Measurements from ENCODE around the gene FABP3.
A peak's percentile ranks its signal among the peaks of the same experiment; 100 is the strongest.

FABP3 gene

DNA sequence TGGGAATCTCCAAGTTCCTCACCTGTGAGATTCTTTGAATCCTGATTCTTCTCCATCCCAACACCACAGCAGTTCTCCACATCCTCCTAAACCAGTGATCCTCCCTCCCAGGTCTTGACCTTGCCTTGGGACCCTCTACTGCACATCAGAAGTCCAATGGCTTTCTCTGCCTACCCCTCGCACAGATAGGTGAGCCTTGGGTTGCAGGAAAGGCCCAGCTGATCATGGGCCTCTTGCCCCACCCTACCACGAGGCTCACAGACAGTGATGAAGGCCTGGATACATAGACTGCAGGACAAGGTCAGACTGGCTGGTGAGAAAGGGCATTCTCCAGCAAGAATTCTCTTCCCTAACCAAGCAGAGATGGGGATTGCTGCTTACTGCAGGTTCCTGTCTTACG is 825 bp downstream of the FABP3 start:
- no peaks in the 10 kb centered on the region for H3K9me3 Mint-ChIP-seq
- H3K4me3 Mint-ChIP-seq = peak overlapping the region; percentile 75
- H3K27me3 Mint-ChIP-seq = peaks cover 19% of the 10 kb centered on the region
- peak overlapping the region; percentile 81 for H3K27ac Mint-ChIP-seq
- peaks cover 36% of the 10 kb centered on the region for H3K36me3 Mint-ChIP-seq (ENCODE audit: low read depth)
- peaks cover 45% of the 10 kb centered on the region for H3K4me1 Mint-ChIP-seq (ENCODE audit: low read depth)
- intact Hi-C loops (cut with micrococcal nuclease) = no loop called here

DNA sequence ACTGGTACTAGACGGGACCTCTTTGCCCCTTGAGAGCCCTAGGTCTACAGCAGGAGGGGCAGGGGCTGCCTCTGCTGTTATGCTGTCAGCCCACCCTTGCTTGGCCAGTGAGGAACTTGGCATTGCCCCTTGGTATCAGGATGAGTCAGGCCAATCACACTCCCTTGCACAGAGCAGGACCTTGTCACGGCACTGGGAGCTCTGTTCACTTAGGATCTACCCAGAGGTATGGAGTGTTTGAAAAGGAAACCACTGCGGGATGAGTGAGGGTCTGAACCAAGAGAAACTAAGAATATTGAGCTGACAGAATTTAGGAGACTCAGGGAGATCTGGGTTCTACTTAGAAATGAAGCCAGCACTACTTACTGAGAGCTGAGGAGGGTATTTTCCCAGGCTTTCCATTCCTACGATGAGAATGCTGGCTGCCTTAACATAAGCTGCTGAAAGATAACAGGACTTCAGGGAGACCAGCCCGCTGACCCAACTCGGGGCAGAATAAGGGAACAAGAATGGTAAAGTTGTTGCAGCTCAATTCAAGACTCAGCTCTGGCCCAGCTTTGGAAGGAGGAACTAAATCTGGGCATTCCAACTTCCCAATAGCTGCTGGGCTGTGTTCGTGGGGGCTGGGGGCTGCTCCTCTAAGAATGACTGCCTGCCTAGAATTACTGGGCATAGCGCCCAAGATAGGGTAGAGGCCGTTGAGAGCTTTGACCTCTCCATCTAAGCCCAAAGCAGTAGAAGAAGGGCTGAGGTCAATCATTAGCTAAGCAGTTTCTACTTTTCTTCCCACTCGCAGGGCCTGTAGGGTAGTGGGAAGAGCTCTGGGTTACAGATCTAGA is 1.5 kb downstream of the FABP3 start:
- H3K36me3 Mint-ChIP-seq (ENCODE audit: low read depth) = peaks cover 43% of the 10 kb centered on the region
- intact Hi-C loops (cut with micrococcal nuclease) = no loop called here
- no peaks in the 10 kb centered on the region for H3K9me3 Mint-ChIP-seq
- H3K27ac Mint-ChIP-seq = peak overlapping the region; percentile 81
- peaks cover 17% of the 10 kb centered on the region for H3K27me3 Mint-ChIP-seq
- peaks cover 45% of the 10 kb centered on the region for H3K4me1 Mint-ChIP-seq (ENCODE audit: low read depth)
- H3K4me3 Mint-ChIP-seq = peak overlapping the region; percentile 75

DNA sequence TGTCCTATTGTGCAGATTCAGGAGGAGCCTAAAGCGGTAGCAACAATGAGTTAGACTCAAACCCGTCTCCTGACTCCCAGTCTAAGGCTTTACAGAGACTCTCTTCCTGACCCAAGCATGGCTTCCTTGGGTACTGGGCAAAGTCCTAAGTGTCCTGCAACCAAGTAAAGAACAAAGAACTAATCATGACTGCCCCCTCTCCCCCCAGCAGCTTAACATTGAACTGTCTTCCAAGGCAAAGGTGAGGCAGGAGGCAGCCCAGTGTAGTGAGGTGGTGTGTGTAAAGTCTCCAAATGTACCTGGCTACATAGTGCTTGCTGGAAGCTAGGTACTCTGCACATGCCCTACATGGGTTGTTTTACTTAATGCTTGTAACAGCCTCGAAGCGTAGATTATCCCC is 2.3 kb downstream of the FABP3 start:
- H3K27ac Mint-ChIP-seq = peak overlapping the region; percentile 81
- no peaks in the 10 kb centered on the region for H3K9me3 Mint-ChIP-seq

DNA sequence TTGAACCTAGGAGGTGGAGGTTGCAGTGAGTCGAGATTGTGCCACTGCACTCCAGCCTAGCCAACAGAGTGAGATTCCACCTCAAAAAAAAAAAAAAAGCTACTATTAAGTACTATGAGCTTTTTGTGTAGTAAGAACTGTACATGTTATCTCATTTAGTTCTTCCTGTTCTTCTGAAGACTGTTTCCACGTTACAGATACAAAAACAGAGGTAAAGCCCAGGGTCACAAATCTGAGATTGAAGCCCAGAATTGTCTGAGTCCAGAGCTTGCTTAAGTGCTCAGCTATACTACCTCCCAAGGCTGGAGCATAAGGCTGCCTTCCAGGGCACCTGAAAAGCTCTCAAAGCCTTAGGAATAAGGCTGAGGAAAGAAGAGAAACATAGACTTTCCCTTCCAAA is 2.9 kb downstream of the FABP3 start:
- peaks cover 50% of the 10 kb centered on the region for H3K4me1 Mint-ChIP-seq (ENCODE audit: low read depth)
- H3K36me3 Mint-ChIP-seq (ENCODE audit: low read depth) = peaks cover 56% of the 10 kb centered on the region

More for the DNA sequence above, 2.3 kb downstream of the FABP3 start:
- Mint-ChIP-seq H3K4me1 (ENCODE audit: low read depth) (peaks cover 49% of the 10 kb centered on the region), H3K4me3 (peak overlapping the region; percentile 20), H3K27me3 (peaks cover 17% of the 10 kb centered on the region), H3K36me3 (ENCODE audit: low read depth) (peaks cover 51% of the 10 kb centered on the region)
- intact Hi-C loops (cut with micrococcal nuclease) = no loop called here

DNA sequence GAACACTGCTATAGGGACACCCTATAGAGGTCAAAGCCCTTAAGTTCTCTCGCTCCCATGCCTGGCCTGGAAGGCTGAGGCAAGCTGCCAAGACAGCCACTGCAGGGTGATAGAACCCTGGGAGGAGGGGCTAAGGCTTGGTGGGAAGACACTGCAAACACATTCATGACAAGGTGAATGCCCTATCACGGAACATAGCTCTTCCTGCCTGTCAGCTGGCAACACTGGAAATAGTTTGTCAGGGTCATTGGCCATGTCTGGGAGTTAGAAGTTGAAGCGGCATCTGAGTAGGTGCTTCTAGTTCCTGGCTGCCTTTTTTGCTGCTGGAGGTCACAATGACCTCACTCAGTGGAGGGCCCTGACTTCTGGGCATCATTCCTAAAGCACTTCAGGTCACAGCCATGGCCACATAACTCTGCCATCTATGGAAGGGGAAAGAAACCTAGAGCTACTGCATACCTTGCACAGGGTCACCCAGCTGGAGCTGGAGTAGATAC is 4.2 kb downstream of the FABP3 start:
- H3K27ac Mint-ChIP-seq = no peak overlapping the region
- intact Hi-C loops (cut with micrococcal nuclease) = no loop called here

More for the DNA sequence above, 2.9 kb downstream of the FABP3 start:
- H3K27ac Mint-ChIP-seq = peak overlapping the region; percentile 81
- intact Hi-C loops (cut with micrococcal nuclease) = no loop called here
- H3K9me3 Mint-ChIP-seq = no peaks in the 10 kb centered on the region
- H3K4me3 Mint-ChIP-seq = no peak overlapping the region
- H3K27me3 Mint-ChIP-seq = peaks cover 17% of the 10 kb centered on the region

DNA sequence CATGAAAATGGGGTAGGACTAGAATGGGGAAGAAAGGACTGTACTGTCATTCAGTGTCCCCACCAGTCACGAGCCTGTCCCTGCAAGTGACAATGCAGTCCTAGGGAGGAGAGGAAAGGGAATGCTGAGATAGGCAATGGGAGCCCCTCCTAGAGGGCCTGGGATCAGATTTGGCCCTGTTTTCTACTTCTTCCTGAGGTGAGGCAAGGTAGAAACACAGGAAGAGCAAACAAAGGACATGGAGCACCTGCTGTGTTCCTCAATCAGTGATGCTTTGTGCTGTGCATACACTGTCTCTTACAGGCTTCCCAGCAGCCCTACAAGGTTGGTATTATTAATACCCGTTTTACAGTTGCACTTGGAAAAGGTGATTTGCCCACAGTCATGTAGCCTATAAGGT is 6.1 kb downstream of the FABP3 start:
- H3K27ac Mint-ChIP-seq = peak overlapping the region; percentile 39
- intact Hi-C loops (cut with micrococcal nuclease) = no loop called here
- H3K4me3 Mint-ChIP-seq = no peak overlapping the region
- no peaks in the 10 kb centered on the region for H3K9me3 Mint-ChIP-seq
- H3K4me1 Mint-ChIP-seq (ENCODE audit: low read depth) = peaks cover 28% of the 10 kb centered on the region
- peaks cover 64% of the 10 kb centered on the region for H3K36me3 Mint-ChIP-seq (ENCODE audit: low read depth)
- H3K27me3 Mint-ChIP-seq = no peaks in the 10 kb centered on the region

More for the DNA sequence above, 4.2 kb downstream of the FABP3 start:
- no peaks in the 10 kb centered on the region for H3K9me3 Mint-ChIP-seq
- H3K27me3 Mint-ChIP-seq = peaks cover 15% of the 10 kb centered on the region
- H3K4me1 Mint-ChIP-seq (ENCODE audit: low read depth) = peaks cover 46% of the 10 kb centered on the region
- no peak overlapping the region for H3K4me3 Mint-ChIP-seq
- peaks cover 70% of the 10 kb centered on the region for H3K36me3 Mint-ChIP-seq (ENCODE audit: low read depth)

DNA sequence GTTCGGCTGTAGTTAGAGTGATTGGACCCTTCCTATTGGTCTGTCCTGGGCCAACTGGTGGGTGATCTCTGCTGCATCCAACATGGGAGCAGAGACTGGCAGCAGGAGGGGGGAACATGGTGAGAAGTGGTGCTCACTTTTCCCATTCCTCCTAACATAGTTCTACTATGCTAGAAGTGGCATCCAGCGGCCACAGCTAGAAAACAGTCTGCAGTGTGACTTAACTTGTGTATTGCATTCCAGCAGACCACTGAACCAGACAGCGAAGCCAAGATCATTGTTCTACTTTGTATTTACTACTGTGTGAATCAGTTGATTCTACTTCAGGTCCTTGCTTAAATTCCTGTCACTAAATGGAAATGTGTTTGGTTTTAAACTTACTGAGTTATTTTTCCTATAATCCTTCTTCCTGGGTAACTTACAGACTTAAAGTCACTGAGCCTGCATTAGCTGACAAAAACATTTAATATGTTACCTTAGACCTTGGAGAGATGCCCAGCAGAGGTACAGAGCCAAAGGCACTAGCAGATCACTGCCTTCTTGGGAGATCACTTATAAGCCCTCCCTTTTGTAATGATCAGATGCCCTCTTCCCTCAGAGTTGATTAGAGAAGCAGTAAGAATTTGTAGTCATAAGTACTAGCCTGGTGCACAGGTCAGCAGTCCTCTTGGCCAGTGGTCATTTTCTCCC is 8.2 kb downstream of the FABP3 start:
- Mint-ChIP-seq H3K9me3 (no peaks in the 10 kb centered on the region), H3K36me3 (ENCODE audit: low read depth) (peaks cover 84% of the 10 kb centered on the region), H3K27me3 (no peaks in the 10 kb centered on the region), H3K4me3 (no peak overlapping the region), H3K27ac (no peak overlapping the region), H3K4me1 (ENCODE audit: low read depth) (peaks cover 19% of the 10 kb centered on the region)
- intact Hi-C loops (cut with micrococcal nuclease) = no loop called here

DNA sequence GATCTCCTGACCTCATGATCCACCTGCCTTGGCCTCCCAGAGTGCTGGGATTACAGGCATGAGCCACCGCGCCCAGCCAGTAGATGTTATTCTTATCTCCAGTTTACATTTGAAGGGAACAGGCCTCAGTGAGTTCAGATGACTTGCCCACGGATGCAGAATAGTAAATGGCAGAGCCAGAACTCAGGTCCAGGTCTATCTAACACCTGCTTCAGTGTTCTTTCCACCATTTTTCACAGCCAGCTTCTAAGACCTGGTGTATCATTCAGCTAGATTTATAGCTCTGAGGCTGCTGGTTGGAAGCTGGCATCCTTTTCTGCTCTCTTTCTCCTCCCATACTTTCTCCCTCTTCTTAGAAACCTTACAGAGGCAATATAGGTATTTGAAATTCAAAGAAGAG is 10.8 kb downstream of the FABP3 start:
- Mint-ChIP-seq H3K4me1 (ENCODE audit: low read depth) (peaks cover 5% of the 10 kb centered on the region), H3K4me3 (no peak overlapping the region), H3K9me3 (no peaks in the 10 kb centered on the region), H3K27me3 (no peaks in the 10 kb centered on the region), H3K27ac (no peak overlapping the region), H3K36me3 (ENCODE audit: low read depth) (peaks cover 82% of the 10 kb centered on the region)
- intact Hi-C loops (cut with micrococcal nuclease) = no loop called here

DNA sequence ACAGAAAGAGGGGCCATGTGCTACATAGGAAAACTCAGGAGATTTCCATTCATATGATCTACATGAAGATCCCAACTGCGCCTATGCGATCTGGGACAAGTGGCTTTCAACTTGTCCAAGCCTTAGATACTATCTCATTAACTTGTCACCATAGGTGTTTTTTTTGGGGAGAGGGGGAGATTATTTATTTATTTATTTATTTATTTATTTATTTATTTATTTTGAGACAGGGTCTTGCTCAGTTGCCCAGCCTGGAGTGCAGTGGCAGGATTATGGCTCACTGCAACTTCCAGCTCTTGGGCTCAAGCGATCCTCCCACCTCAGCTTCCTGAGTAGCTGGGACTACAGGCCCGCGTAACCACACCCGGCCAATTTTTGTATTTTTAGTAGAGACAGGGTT is 11.3 kb downstream of the FABP3 start:
- Mint-ChIP-seq H3K4me3 (no peak overlapping the region), H3K4me1 (ENCODE audit: low read depth) (peaks cover 5% of the 10 kb centered on the region), H3K27me3 (no peaks in the 10 kb centered on the region), H3K9me3 (no peaks in the 10 kb centered on the region), H3K36me3 (ENCODE audit: low read depth) (peaks cover 81% of the 10 kb centered on the region), H3K27ac (no peak overlapping the region)
- intact Hi-C loops (cut with micrococcal nuclease) = no loop called here

DNA sequence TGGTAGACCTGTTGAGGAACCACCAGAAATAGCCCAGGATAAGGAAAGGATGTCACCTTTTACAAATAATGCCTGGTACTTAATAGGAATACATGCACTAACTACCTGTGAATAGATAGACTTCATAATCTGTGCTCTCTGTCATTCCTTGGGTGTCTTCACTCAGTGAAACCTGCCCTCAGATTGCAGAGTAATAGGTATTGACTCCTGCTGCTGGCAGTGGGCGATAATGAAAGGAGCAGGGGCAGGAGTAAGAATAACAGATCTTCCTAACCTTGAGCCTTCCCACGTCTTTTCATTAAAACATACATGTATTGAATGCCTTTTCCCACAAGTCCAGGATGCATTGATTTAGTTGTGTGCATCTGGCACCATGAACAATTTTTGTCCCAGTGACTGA is 16.4 kb downstream of the FABP3 start:
- intact Hi-C loops (cut with micrococcal nuclease) = no loop called here
- H3K36me3 Mint-ChIP-seq (ENCODE audit: low read depth) = peaks cover 84% of the 10 kb centered on the region
- no peaks in the 10 kb centered on the region for H3K4me1 Mint-ChIP-seq (ENCODE audit: low read depth)
- no peak overlapping the region for H3K4me3 Mint-ChIP-seq
- H3K27ac Mint-ChIP-seq = no peak overlapping the region
- no peaks in the 10 kb centered on the region for H3K9me3 Mint-ChIP-seq
- no peaks in the 10 kb centered on the region for H3K27me3 Mint-ChIP-seq

DNA sequence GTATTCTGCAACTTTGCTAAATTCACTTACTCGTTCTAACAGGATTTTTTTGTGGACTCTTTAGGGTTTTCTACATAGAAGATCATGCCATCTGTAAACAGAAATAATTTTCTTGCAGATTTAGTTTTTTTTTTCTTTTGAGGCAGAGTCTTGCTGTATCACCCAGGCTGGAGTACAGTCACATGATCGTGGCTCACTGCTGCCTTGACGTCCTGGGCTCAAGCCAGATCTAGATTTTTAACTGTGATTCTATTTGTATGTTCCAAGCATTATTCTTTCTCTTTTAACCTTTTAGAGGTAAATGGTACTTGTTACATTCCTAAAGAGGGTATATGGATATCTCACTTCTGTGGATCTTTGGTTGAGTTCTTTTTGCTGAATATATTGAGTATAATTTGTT is 18.6 kb downstream of the FABP3 start:
- Mint-ChIP-seq H3K27me3 (no peaks in the 10 kb centered on the region), H3K27ac (no peak overlapping the region), H3K4me3 (no peak overlapping the region), H3K9me3 (no peaks in the 10 kb centered on the region), H3K4me1 (ENCODE audit: low read depth) (no peaks in the 10 kb centered on the region), H3K36me3 (ENCODE audit: low read depth) (peaks cover 82% of the 10 kb centered on the region)
- intact Hi-C loops (cut with micrococcal nuclease) = no loop called here

DNA sequence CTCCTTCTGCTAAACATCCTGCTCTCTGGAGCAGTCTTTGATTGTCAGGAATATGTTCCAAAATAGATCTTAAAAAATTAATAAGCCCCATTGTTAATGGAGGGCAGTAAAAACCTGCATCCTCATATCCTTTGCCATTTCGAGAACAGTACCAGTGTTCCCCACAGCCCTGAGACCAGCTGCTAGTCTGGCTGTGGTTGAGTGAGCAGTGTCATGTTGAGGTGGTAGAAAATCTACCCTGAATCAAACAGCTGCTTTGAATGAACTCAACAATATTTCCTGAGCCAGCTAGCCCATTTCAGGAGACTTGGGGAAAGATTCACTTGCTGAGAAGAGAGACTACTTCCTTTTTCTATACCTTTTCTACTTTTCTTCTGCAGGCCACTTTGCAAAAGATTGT is 24.4 kb downstream of the FABP3 start:
- H3K27ac Mint-ChIP-seq = no peak overlapping the region
- peaks cover 72% of the 10 kb centered on the region for H3K36me3 Mint-ChIP-seq (ENCODE audit: low read depth)
- H3K27me3 Mint-ChIP-seq = no peaks in the 10 kb centered on the region
- H3K9me3 Mint-ChIP-seq = no peaks in the 10 kb centered on the region
- H3K4me1 Mint-ChIP-seq (ENCODE audit: low read depth) = no peaks in the 10 kb centered on the region
- intact Hi-C loops (cut with micrococcal nuclease) = no loop called here
- H3K4me3 Mint-ChIP-seq = no peak overlapping the region

DNA sequence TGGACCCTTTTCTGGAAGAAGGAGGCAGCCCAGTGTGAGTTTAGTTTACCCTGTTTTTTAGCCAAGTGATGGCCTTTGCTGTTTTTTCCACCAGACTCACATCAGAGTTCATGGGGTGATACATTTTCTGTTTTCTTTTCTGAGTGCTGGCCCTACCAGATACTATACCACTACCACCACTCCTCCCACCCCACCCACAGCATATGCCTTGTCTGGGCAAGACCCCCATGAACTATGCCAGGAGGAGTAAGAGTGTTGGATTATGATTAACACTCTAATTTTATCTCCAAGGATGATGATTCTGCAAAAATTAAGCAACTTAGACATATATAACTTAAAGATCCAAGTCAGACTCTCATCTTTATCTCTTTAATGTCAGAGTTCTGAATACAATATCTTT is 26.1 kb downstream of the FABP3 start:
- H3K36me3 Mint-ChIP-seq (ENCODE audit: low read depth) = peaks cover 63% of the 10 kb centered on the region
- no peaks in the 10 kb centered on the region for H3K27me3 Mint-ChIP-seq
- H3K27ac Mint-ChIP-seq = no peak overlapping the region
- H3K4me1 Mint-ChIP-seq (ENCODE audit: low read depth) = no peaks in the 10 kb centered on the region
- H3K4me3 Mint-ChIP-seq = no peak overlapping the region
- intact Hi-C loops (cut with micrococcal nuclease) = no loop called here
- no peaks in the 10 kb centered on the region for H3K9me3 Mint-ChIP-seq

DNA sequence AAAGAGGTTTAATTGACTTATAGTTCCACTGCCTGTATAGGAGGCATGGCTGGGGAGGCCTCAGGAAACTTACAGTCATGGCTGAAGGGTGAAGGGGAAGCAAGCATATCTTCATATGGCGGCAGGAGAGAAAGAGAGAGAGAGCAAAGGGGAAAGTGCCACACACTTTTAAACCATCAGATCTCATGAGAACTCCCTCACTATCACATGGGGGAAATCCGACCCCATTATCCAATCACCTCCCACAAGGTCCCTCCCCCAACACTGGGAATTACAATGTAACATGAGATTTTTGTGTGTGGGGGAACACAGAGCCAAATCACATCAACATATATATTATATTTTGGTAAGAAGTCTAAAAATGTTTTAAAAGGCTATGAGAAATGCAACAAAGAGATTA is 27.2 kb downstream of the FABP3 start:
- Mint-ChIP-seq H3K4me1 (ENCODE audit: low read depth) (no peaks in the 10 kb centered on the region), H3K36me3 (ENCODE audit: low read depth) (peaks cover 55% of the 10 kb centered on the region), H3K27ac (no peak overlapping the region), H3K4me3 (no peak overlapping the region), H3K9me3 (no peaks in the 10 kb centered on the region), H3K27me3 (no peaks in the 10 kb centered on the region)
- intact Hi-C loops (cut with micrococcal nuclease) = no loop called here
